NCI-H1694 (cell line): ENCODE data around the gene AKR1B1.

ENCODE experiments used
- DNase-seq: peaks from one replicate; lab custom pipeline; 2025; lab: John Stamatoyannopoulos, UW

The AKR1B1 gene

GRCh38 chr7:134469622-134470021 is 10.7 kb upstream of the AKR1B1 start:
- DNase-seq, result no peak

- no peak for DNase-seq
These were observed 9.6 kb upstream of the AKR1B1 start for GRCh38 chr7:134468475-134468874.

GRCh38 chr7:134468054-134468453 is 9.2 kb upstream of the AKR1B1 start:
- DNase-seq, result no peak

DNA sequence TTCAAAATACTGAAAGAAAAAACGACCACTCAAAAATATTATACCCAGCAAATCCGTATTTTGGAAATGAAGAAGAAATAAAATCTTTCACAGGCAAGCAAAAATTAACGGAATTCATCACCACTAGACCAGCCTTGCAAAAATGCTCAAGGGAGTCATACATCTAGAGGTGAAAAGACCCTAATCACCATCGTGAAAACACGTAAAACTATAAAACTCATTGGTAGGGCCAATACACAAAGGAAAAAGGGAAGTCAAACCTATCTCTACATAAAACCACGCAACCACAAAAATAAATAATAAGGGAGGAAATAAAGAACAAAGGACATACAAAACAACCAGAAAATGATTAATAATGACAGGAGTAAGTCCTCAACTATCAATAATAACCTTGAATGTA is 6.6 kb upstream of the AKR1B1 start:
- DNase-seq, result no peak

DNA sequence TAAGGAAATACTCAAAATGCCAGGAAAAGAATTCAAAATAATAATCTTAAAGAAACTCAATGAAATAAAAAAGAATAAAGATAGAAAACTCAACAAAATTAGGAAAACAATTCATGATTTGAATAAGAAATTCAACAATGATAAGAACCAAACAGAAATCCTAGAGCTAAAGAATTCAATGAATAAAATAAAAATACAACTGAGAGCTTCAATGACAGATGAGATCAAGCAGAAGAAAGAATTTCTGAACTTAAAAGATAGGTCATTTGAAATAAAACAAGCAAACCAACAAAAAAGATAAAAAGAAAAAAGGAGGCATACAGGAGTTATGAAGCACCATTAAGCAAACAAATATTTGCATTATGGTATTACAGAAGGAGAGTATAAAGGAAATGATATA is 5.6 kb upstream of the AKR1B1 start:
- no peak for DNase-seq

DNA sequence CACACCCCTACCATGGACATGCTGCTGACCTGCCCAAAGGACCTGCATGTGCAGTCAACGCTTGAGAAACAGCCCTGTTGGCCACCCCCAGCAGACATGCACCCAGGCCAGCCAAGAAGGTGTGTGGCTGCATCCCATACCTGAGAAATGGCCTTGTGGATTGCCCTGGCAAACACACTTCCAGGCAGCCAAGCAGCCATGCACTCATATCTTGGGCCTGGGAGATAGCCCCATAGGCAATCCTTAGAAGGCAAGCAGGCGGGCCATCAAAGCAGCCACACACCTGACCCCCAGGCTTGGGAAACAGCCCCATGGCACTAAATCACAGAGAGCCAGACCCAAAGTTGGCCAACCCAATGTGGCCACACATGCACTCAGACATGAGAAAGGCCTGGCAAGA is 4.9 kb upstream of the AKR1B1 start:
- DNase-seq, result no peak

GRCh38 chr7:134462337-134462925 is 3.5 kb upstream of the AKR1B1 start:
- no peak for DNase-seq

DNA sequence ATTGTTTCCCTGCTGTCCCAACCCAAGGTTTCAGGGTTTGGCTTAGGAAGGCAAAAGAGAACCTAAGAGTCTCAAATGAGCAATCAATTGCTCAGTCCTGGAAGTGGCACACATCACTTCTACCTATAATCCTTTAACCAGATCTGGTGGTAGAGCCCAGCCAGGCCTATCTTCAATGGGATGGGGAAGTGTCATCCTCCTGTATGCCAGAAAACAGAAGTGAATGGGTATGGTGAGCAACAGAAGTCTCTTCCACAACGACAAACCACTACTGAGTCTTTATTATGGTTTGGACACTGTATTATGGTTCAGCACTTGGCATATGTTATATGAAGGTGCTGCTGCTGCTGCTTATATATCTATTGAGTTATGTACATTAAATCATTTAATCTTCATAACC is 3.0 kb upstream of the AKR1B1 start:
- DNase-seq, result no peak

DNA sequence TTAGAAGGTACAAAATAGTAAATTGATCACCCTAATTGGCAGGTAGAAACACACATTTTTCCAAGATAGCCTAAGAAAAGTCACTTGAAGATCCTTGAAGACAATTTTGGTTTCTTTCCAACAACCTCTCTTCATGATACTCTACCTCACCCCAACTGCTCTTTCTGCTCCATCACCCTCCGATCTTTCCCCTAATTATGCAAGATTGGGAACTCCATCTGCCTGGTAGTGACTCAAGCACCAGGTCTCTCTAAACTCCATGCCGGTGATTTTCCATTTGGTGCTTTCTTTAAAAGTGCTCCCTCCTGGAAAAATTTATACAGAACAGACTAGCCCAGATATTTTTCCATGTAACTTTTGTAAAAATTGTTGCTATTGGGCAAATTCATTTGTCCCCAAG is 1.1 kb upstream of the AKR1B1 start:
- DNase-seq, result no peak

DNA sequence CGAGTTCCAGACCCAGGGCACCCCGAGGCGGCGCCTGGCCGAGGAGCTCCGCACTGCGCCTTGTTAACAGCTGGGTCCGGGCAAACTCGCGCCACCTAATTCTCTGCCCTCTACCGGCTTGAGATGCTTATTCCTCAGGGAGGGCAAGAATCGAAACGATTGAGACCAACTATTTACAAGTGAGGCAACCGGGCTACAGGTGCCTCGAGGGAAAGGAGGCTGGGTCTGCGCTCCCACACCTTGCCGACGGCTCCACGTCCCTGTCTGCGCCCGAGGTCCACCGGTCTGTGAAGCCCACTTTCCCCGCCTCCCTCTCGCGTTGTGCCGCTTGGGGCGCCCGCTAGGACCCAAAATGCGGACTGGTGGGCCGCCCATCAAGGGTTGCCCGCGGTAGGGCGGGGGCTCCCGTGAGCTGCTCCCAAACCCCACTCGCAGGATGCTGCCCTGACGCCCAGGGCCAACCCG is 527 bp downstream of the AKR1B1 start:
- DNase-seq, result no peak

GRCh38 chr7:134457210-134457609 is 1.7 kb downstream of the AKR1B1 start:
- DNase-seq, result no peak

GRCh38 chr7:134454277-134454676 is 4.6 kb downstream of the AKR1B1 start:
- DNase-seq, result no peak

GRCh38 chr7:134453518-134453917 is 5.4 kb downstream of the AKR1B1 start:
- DNase-seq, result no peak

DNA sequence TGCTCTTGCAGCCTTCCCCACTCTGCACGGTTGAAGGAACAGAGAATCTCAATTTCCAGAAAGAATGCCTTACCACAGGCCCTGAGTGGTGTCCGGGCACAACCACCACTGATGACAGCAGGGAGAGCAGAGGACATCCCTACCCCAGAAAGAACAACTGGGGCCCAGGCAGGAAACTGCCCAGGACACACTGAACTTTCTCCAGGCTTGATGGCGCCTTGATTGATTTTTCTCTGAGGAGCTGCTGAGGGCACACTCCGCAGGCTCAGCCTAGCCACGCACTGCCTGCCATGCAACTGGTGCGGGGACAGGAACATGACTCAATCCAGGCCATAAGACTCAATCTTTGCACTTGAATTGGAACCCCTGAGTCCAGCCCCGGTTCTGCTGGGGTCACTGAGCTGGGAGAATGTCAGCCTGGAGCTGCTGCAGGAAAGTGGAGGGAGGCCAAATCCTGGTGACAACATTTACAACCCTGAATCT is 5.9 kb downstream of the AKR1B1 start:
- no peak for DNase-seq

GRCh38 chr7:134452419-134452838 is 6.5 kb downstream of the AKR1B1 start:
- no peak for DNase-seq

DNA sequence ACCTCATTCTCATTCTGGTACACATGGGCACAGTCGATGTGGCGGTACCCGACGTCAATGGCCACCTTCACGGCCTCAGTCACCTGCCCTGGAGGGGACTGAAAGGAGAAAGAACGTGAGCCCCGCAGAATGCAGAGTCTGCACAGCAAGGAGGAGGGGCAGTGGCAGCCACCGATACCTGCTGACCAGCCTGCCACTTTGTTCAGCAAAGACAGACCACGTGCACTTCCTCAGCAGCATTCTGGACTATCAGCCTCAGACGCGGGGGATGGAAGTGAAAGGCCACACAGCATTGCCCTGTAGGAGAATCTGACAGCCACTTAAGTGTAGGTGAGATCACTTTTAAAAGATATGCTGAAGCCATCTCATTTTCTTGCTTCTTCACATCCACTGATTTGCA is 7.2 kb downstream of the AKR1B1 start:
- DNase-seq, result no peak

DNA sequence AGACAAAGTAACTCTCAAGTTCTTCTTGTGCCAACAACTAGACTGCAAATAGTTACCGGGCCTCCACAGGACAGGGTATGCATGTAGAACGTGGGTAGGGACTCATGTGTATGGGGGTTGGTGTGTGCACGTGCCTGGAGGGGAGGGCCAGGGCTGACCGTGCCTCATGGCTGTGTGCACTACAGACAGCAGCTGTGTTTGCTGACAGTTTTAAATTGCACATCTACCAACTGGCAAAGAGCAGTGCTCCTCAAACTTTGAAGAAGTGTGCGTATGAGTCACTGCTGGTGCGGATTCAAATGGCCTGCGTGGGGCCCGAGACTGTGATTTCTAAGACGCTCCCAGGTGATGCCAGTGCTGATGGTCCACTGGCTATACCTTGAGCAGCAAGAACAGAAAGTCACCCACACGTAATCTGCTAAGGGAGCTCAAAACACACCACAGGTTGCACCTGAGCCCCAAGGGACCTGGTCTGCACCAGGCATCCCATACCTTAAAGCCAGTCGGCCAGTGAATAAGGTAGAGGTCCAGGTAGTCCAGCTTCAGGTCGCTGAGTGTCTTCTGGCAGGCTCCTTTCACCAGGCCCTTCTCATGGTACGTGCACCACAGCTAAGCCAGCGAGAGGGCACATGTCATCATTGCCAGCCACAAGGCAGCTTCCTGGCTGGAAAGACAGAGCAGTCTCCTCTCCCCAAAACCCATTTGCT is 8.5 kb downstream of the AKR1B1 start:
- DNase-seq, result no peak

- no peak for DNase-seq
These were observed 9.2 kb downstream of the AKR1B1 start for GRCh38 chr7:134449680-134450079.

DNA sequence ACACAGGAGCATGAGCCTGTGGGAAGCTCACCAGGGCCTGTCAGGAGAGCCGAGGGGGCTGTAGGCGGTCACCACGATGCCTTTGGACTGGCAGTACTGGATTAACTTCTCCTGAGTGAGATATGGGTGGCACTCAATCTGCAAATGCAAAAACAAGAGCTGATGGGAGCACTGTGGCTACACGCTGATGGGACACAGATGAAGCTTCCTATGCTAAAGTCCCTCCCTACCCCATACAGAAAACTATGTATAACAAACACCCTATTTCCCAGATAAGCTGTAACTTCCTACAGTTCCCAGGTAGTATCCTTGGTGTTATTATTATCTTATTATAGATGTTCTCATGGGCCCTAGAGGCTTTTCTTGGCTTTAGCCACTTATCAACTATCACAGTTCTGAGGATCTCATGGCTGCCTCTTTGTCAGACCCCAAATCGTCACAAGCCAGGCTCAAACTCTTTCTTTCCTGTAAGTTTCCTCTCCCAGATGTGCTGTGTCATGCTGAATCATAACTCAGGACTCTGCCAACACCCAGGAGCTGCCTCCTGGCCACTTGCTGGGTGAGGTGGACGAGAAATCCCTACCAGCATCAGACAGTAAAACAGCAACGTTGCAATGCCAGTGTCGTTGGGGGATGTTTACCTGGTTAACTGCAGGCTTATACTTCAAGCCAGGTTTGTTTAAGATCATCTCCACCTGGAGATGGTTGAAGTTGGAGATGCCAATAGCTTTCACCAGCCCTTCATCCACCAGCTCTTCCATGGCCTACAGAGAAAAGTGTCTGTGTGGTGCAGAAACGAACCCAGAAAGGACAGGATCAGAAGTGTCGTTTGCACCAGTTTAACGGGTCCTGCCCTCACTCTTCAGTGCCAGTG is 10.3 kb downstream of the AKR1B1 start:
- no peak for DNase-seq

DNA sequence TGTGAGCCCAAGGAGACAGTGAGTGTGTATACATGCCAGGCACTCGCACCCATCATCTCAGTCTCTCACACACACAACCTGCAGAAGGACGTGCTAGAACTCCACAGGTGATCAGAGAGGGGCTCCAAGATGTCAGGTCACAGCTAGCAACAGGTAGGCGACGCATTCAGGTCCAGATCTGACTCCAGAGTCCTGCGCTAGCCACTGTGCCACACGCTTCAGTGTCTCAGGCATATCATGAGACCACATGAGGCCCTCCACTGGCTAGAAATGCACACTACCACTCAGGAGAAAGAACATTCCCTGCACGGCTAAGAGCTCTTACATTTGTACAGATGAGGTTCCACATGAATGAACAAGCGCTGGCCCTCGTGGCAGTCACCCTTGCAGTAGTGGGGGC is 11.5 kb downstream of the AKR1B1 start:
- DNase-seq, result no peak

DNA sequence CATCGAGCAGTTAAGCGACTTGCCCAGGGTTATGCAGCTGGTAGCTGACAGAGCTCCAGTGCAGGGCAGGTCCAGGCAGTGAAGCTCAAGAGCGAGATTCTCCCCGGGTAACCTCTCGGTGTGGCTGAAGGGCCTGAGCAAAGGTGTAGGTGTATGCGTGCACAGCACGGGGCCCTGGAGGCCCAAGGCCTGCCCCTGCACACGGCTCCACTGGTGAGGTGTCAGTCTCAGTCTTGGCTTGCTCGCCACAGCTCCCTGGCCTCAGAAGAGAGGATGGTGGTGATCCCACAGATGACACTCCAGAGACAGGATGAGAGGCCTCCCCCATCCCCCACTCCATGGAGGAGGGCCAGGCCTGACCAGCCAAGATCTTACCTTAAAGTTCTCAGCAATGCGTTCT is 12.0 kb downstream of the AKR1B1 start:
- no peak for DNase-seq

DNA sequence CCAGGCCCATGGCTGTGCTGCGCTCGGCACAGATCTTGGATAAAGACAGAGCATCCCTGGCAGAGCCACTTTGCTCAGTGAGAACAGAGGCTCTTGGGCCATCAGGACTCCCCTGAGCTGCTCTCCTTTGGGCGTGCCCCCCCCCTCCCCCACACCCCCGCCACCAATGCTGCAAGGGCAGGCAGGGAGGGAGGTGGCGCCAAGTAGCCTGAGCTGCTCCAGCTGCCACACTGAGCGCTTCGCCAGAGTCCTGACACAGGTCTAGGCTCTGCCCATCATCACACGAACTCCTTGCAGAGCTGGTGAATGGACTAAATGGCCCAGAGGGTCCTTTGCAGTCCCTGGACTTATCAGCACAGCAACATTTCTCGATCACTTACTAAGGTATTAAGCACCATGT is 12.5 kb downstream of the AKR1B1 start:
- DNase-seq, result no peak

GRCh38 chr7:134444961-134445315 is 14.0 kb downstream of the AKR1B1 start:
- no peak for DNase-seq
